GM23338 (cell line): ENCODE measurements around the gene DUSP15.

Experiments
- CREB1 ChIP-seq: fragments of 250-450 bp; sonication (Bioruptor Pico); IDR thresholded peaks from 2 replicates; pipeline ENCODE4 v1.5.0; 2020; ENCODE audit warnings: low read depth, mild to moderate bottlenecking, moderate library complexity
- CTCF ChIP-seq, 2 experiments: fragments of 200-600 bp in 1 of 2; sonication (generic) in 1 of 2; conservative IDR thresholded peaks; 2 replicates each; pipeline versions ENCODE4 v1.5.1 to v1.6.1; 2016 to 2017; ENCODE audit warnings: antibody characterized with exemption in 2 of 2, low read depth in 2 of 2, mild to moderate bottlenecking in 2 of 2, moderate library complexity in 1 of 2
- EZH2 ChIP-seq: fragments of 200-600 bp; sonication (generic); IDR thresholded peaks from one replicate; pipeline ENCODE4 v1.8.0; 2017; ENCODE audit warnings: antibody characterized with exemption, mild to moderate bottlenecking, low read depth; ENCODE audit not compliant: unreplicated experiment
- EZH2phosphoT487 ChIP-seq: fragments of 200-600 bp; sonication (generic); IDR thresholded peaks from one replicate; pipeline ENCODE4 v1.8.1; 2018; ENCODE audit warnings: antibody characterized with exemption; ENCODE audit not compliant: unreplicated experiment
- JUNB ChIP-seq: IDR thresholded peaks from one replicate; pipeline ENCODE4 v1.6.1; 2016; ENCODE audit warnings: antibody characterized with exemption; ENCODE audit not compliant: unreplicated experiment
- NANOG ChIP-seq: IDR thresholded peaks from 2 replicates; pipeline ENCODE4 v1.6.1; 2016; ENCODE audit warnings: antibody characterized with exemption, borderline replicate concordance
- POLR2AphosphoS5 ChIP-seq: IDR thresholded peaks from 2 replicates; pipeline ENCODE4 v1.6.1; 2016; ENCODE audit warnings: antibody characterized with exemption, low read depth
- REST ChIP-seq: IDR thresholded peaks from one replicate; pipeline ENCODE4 v1.6.1; 2018; ENCODE audit warnings: antibody characterized with exemption; ENCODE audit not compliant: unreplicated experiment
- STAT1 ChIP-seq: IDR thresholded peaks from one replicate; pipeline ENCODE4 v1.6.1; 2016; ENCODE audit warnings: antibody characterized with exemption; ENCODE audit not compliant: unreplicated experiment
- ZNF114 ChIP-seq: fragments of 250-450 bp; sonication (Bioruptor Pico); IDR thresholded peaks from 2 replicates; pipeline ENCODE4 v1.5.0; 2020; ENCODE audit warnings: mild to moderate bottlenecking, moderate library complexity
- ZNF331 ChIP-seq: fragments of 250-450 bp; sonication (Bioruptor Pico); IDR thresholded peaks from 2 replicates; pipeline ENCODE4 v1.5.0; 2020; ENCODE audit warnings: low read depth, mild to moderate bottlenecking, moderate library complexity
- TF ChIP-seq, protein P1 (sequence below): IDR thresholded peaks from 2 replicates; pipeline ENCODE4 v1.6.1; 2016; ENCODE audit warnings: antibody characterized with exemption

- TF ChIP-seq POLR2AphosphoS5 (no peak), CTCF (conservative IDR thresholded peaks at IDR 0.05; ENCODE audit: low read depth in 2 of 2) (no peak), EZH2 (no peak), REST (no peak), CREB1 (CRISPR knock-in tag) (no peak), EZH2phosphoT487 (no peak), ZNF331 (CRISPR knock-in tag) (no peak), STAT1 (no peak), JUNB (no peak), ZNF114 (CRISPR knock-in tag) (no peak), NANOG (no peak)
- TF ChIP-seq, protein P1, sequence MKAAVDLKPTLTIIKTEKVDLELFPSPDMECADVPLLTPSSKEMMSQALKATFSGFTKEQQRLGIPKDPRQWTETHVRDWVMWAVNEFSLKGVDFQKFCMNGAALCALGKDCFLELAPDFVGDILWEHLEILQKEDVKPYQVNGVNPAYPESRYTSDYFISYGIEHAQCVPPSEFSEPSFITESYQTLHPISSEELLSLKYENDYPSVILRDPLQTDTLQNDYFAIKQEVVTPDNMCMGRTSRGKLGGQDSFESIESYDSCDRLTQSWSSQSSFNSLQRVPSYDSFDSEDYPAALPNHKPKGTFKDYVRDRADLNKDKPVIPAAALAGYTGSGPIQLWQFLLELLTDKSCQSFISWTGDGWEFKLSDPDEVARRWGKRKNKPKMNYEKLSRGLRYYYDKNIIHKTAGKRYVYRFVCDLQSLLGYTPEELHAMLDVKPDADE, result no peak
Observed at GRCh38 chr20:31901615-31902014, 31.3 kb upstream of the DUSP15 start.
